HL-60 (cell line): ENCODE data around the gene UBE2J1.

ENCODE experiments used
- DNase-seq, 2 experiments: peaks; one replicate each; pipeline ENCODE4 v3.0.0-alpha.2; 2010 to 2020; ENCODE audit warnings: low read depth in 1 of 2, low spot score in 1 of 2
- H3K27ac ChIP-seq: fragments of 250-450 bp; sonication (Bioruptor Pico); replicated peaks from 2 replicates; pipeline ENCODE4 v1.5.1; 2020; ENCODE audit warnings: mild to moderate bottlenecking, moderate library complexity
- H3K27me3 ChIP-seq: fragments of 250-450 bp; sonication (Bioruptor Pico); 2 replicates; pipeline ENCODE4 v1.5.1; 2021; ENCODE audit warnings: mild to moderate bottlenecking, moderate library complexity; ENCODE audit not compliant: insufficient read depth, poor library complexity, severe bottlenecking
- H3K4me3 ChIP-seq: replicated peaks from 2 replicates; pipeline ENCODE4 v1.5.1; 2011; ENCODE audit warnings: mild to moderate bottlenecking, control low read depth, low read length; ENCODE audit not compliant: insufficient read depth
- GABPA ChIP-seq: IDR thresholded peaks from 2 replicates; pipeline ENCODE4 v1.6.1; 2012; ENCODE audit warnings: low read depth
- POLR2AphosphoS5 ChIP-seq: IDR thresholded peaks from 2 replicates; pipeline ENCODE4 v1.6.1; 2012; ENCODE audit warnings: low read depth
- SPI1 ChIP-seq: IDR thresholded peaks from 2 replicates; pipeline ENCODE4 v1.6.1; 2012; ENCODE audit warnings: low read depth, mild to moderate bottlenecking, borderline replicate concordance
- TF ChIP-seq, protein P1 (sequence below): IDR thresholded peaks from one replicate; pipeline ENCODE4 v1.5.1; 2011; ENCODE audit warnings: low read length, control low read depth, inconsistent platforms; ENCODE audit not compliant: insufficient read depth
- TF ChIP-seq, protein P2 (sequence below): IDR thresholded peaks from 2 replicates; pipeline ENCODE4 v1.6.1; 2012; ENCODE audit warnings: low read depth; ENCODE audit not compliant: insufficient replicate concordance

Gene UBE2J1

DNA sequence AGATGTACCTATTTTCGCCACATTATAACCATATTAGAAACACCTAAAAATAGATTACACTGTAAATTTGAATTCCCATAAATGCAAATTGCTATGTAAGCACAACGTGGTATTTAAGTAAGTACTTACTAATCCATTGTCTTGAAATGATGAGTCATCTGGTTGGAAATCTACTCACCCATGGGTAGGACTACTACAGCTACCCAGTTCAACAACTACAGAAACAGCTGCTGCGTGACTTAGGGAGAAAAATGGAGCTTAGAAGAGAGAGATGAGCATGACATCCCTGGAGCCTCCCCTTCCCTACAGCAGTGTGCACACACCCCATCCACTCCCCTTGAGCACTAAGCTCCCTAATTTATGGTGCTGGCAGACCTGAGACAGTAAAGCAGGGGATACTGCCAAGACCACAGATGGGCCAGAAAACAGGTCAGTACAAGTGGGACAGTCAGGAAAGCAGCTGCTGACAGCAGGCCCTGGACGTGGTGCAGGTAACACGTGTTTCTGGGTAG is 32.7 kb upstream of the UBE2J1 start:
- DNase-seq: no peak
- Histone ChIP-seq H3K27ac (no peak overlapping the region), H3K27me3 (no peaks in the 10 kb centered on the region), H3K4me3 (no peak overlapping the region)
- TF ChIP-seq, protein P1, sequence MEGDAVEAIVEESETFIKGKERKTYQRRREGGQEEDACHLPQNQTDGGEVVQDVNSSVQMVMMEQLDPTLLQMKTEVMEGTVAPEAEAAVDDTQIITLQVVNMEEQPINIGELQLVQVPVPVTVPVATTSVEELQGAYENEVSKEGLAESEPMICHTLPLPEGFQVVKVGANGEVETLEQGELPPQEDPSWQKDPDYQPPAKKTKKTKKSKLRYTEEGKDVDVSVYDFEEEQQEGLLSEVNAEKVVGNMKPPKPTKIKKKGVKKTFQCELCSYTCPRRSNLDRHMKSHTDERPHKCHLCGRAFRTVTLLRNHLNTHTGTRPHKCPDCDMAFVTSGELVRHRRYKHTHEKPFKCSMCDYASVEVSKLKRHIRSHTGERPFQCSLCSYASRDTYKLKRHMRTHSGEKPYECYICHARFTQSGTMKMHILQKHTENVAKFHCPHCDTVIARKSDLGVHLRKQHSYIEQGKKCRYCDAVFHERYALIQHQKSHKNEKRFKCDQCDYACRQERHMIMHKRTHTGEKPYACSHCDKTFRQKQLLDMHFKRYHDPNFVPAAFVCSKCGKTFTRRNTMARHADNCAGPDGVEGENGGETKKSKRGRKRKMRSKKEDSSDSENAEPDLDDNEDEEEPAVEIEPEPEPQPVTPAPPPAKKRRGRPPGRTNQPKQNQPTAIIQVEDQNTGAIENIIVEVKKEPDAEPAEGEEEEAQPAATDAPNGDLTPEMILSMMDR: no peak
- TF ChIP-seq, protein P2, sequence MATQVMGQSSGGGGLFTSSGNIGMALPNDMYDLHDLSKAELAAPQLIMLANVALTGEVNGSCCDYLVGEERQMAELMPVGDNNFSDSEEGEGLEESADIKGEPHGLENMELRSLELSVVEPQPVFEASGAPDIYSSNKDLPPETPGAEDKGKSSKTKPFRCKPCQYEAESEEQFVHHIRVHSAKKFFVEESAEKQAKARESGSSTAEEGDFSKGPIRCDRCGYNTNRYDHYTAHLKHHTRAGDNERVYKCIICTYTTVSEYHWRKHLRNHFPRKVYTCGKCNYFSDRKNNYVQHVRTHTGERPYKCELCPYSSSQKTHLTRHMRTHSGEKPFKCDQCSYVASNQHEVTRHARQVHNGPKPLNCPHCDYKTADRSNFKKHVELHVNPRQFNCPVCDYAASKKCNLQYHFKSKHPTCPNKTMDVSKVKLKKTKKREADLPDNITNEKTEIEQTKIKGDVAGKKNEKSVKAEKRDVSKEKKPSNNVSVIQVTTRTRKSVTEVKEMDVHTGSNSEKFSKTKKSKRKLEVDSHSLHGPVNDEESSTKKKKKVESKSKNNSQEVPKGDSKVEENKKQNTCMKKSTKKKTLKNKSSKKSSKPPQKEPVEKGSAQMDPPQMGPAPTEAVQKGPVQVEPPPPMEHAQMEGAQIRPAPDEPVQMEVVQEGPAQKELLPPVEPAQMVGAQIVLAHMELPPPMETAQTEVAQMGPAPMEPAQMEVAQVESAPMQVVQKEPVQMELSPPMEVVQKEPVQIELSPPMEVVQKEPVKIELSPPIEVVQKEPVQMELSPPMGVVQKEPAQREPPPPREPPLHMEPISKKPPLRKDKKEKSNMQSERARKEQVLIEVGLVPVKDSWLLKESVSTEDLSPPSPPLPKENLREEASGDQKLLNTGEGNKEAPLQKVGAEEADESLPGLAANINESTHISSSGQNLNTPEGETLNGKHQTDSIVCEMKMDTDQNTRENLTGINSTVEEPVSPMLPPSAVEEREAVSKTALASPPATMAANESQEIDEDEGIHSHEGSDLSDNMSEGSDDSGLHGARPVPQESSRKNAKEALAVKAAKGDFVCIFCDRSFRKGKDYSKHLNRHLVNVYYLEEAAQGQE: no peak
- TF ChIP-seq GABPA (no peak), POLR2AphosphoS5 (no peak), SPI1 (no peak)

DNA sequence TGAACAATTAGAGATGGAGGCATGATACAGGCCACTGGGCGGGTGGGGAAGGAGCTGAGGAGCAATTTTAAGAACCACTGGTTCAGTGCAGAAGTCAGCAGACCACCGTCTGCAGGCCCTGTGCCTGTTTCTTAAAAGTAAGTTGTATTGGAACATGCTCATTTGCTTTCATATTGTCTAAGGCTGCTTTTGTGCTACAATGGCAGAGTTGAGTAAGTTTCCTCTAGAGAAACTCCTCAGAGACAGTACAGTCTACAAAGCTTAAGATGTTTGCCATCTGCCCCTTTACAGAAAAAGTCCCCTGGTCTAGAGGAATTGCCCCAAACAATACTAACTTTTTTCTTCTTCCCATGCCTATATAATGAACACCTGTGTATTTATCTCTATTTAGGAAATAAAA is 28.5 kb upstream of the UBE2J1 start:
- Histone ChIP-seq H3K27ac (peak overlapping the region; percentile 6; the same call in 1 of the 2 replicates), H3K27me3 (no peaks in the 10 kb centered on the region), H3K4me3 (no peak overlapping the region)
- TF ChIP-seq SPI1 (no peak), GABPA (no peak), POLR2AphosphoS5 (no peak)
- TF ChIP-seq, protein P1: no peak
- TF ChIP-seq, protein P2: no peak
- DNase-seq: no peak

DNA sequence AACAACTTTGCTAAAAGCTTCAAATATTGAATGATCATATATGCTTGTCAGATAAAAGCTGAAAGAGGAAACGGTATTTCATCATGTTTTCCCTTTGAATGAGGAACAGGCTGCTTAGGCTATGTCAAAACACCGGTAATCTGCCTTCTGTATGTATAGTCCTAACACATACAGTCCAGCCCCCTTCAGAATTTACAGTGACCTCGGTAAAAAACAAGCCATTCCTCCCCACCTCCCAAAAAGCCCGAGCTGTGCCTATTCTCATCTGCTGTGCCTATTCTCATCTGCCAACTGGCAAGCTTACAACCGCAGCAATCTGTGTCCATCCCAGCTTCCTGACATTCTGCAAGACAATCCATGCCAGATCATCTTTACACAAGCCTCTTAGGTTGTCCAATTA is 26.8 kb upstream of the UBE2J1 start:
- TF ChIP-seq GABPA (no peak), POLR2AphosphoS5 (peak; percentile 44; the same call in 1 of the 2 replicates), SPI1 (peak; percentile 99)
- TF ChIP-seq, protein P1: no peak
- TF ChIP-seq, protein P2: no peak
- Histone ChIP-seq H3K4me3 (0 out of 2 replicates have a peak overlapping the region, but pooled peaks have one; percentile 7), H3K27me3 (no peaks in the 10 kb centered on the region), H3K27ac (peak overlapping the region; percentile 69)
- peak; percentile 73 to 82 for DNase-seq
